ENCODE measurements around the gene SAYSD1.

Gene SAYSD1

GRCh38 chr6:39076623-39077535 is 38.1 kb downstream of the SAYSD1 start:
- Histone ChIP-seq H3K36me3 (ENCODE audit: control insufficient read depth, insufficient read depth, low read length) (no peaks in the 10 kb centered on the region), H3K4me3 (replicated peaks; ENCODE audit: low read depth, low read length) (no peak overlapping the region), H3K27me3 (replicated peaks; ENCODE audit: control insufficient read depth, insufficient read depth, low read length) (no peaks in the 10 kb centered on the region; the same call in 1 of the 2 replicates)
- no peak for DNase-seq (ENCODE audit: extremely low read depth, insufficient read length)
- TF ChIP-seq CTCF (IDR thresholded peaks at IDR 0.05; ENCODE audit: insufficient read depth, low read length, poor library complexity, severe bottlenecking), result no peak

- Histone ChIP-seq H3K4me3 (replicated peaks; ENCODE audit: low read depth, low read length) (no peak overlapping the region), H3K36me3 (ENCODE audit: control insufficient read depth, insufficient read depth, low read length) (no peaks in the 10 kb centered on the region), H3K27me3 (replicated peaks; ENCODE audit: control insufficient read depth, insufficient read depth, low read length) (no peaks in the 10 kb centered on the region; the same call in 1 of the 2 replicates)
- no peak for TF ChIP-seq CTCF (IDR thresholded peaks at IDR 0.05; ENCODE audit: insufficient read depth, low read length, poor library complexity, severe bottlenecking)
- DNase-seq (ENCODE audit: extremely low read depth, insufficient read length), result no peak
These were observed 39.0 kb downstream of the SAYSD1 start for GRCh38 chr6:39075807-39076622.

GRCh38 chr6:39075010-39075686 is 39.8 kb downstream of the SAYSD1 start:
- DNase-seq (ENCODE audit: extremely low read depth, insufficient read length), result no peak
- Histone ChIP-seq H3K27me3 (replicated peaks; ENCODE audit: control insufficient read depth, insufficient read depth, low read length) (no peaks in the 10 kb centered on the region; the same call in 1 of the 2 replicates), H3K36me3 (ENCODE audit: control insufficient read depth, insufficient read depth, low read length) (no peaks in the 10 kb centered on the region), H3K4me3 (replicated peaks; ENCODE audit: low read depth, low read length) (no peak overlapping the region)
- no peak for TF ChIP-seq CTCF (IDR thresholded peaks at IDR 0.05; ENCODE audit: insufficient read depth, low read length, poor library complexity, severe bottlenecking)

- H3K36me3 ChIP-seq (ENCODE audit: control insufficient read depth, insufficient read depth, low read length), result no peaks in the 10 kb centered on the region
- no peaks in the 10 kb centered on the region; the same call in 1 of the 2 replicates for H3K27me3 ChIP-seq (replicated peaks; ENCODE audit: control insufficient read depth, insufficient read depth, low read length)
- no peak for DNase-seq (ENCODE audit: extremely low read depth, insufficient read length)
- no peak overlapping the region for H3K4me3 ChIP-seq (replicated peaks; ENCODE audit: low read depth, low read length)
- no peak for TF ChIP-seq CTCF (IDR thresholded peaks at IDR 0.05; ENCODE audit: insufficient read depth, low read length, poor library complexity, severe bottlenecking)
These were observed 40.5 kb downstream of the SAYSD1 start for GRCh38 chr6:39074486-39074885.

GRCh38 chr6:39073471-39074355 is 41.3 kb downstream of the SAYSD1 start:
- no peak for DNase-seq (ENCODE audit: extremely low read depth, insufficient read length)
- no peaks in the 10 kb centered on the region; the same call in 1 of the 2 replicates for H3K27me3 ChIP-seq (replicated peaks; ENCODE audit: control insufficient read depth, insufficient read depth, low read length)
- TF ChIP-seq CTCF (IDR thresholded peaks at IDR 0.05; ENCODE audit: insufficient read depth, low read length, poor library complexity, severe bottlenecking), result no peak
- no peaks in the 10 kb centered on the region for H3K36me3 ChIP-seq (ENCODE audit: control insufficient read depth, insufficient read depth, low read length)
- H3K4me3 ChIP-seq (replicated peaks; ENCODE audit: low read depth, low read length), result no peak overlapping the region
